HFFc6 (cell line): ENCODE measurements around the gene GPR151. TPM values are rescaled to one million over a fixed set of nuclear protein-coding genes. Genes with fewer than 3 reads are reported as not detected.
A peak's percentile ranks its signal among the peaks of the same experiment; 100 is the strongest.

ENCODE experiments used
- DNase-seq: peaks from one replicate; pipeline ENCODE4 v3.0.0-alpha.2; 2018
- H3K27ac Mint-ChIP-seq: 2 replicates; pipeline ENCODE4 v1.8.0; 2020; ENCODE audit warnings: mild to moderate bottlenecking, mixed read lengths
- H3K27me3 Mint-ChIP-seq: 2 replicates; pipeline ENCODE4 v1.8.0; 2021; ENCODE audit warnings: mild to moderate bottlenecking, moderate library complexity, mixed read lengths; ENCODE audit not compliant: insufficient read depth
- H3K36me3 Mint-ChIP-seq: 2 replicates; pipeline ENCODE4 v1.8.0; 2021; ENCODE audit warnings: low read depth, mixed read lengths
- H3K4me1 Mint-ChIP-seq: 2 replicates; pipeline ENCODE4 v1.8.0; 2020; ENCODE audit warnings: low read depth, mixed read lengths
- H3K4me3 Mint-ChIP-seq: 2 replicates; pipeline ENCODE4 v1.8.0; 2020; ENCODE audit warnings: mild to moderate bottlenecking, moderate library complexity, mixed read lengths
- H3K9me3 Mint-ChIP-seq: 2 replicates; pipeline ENCODE4 v1.8.0; 2020; ENCODE audit warnings: mild to moderate bottlenecking, mixed read lengths
- CTCF ChIP-seq: fragments of 200-600 bp; sonication (generic); IDR thresholded peaks from 2 replicates; pipeline ENCODE4 v1.5.0; 2021; ENCODE audit warnings: antibody characterized with exemption, mild to moderate bottlenecking
- total RNA-seq, 6 experiments: library from RNA; stranded (reverse); fragmentation: NEBNext Ultra II Directional; extraction: Animal tissue kit (Norgen Biotek cat#: 25700); gene quantifications; 2 replicates in 1 of 6; 3 replicates in 5 of 6; pipeline ENCODE4 v1.2.3, GENCODE V29; 2021

Gene GPR151
- total RNA-seq, 6 experiments from 2014 or later, result not detected

- Mint-ChIP-seq H3K4me1 (no peaks in the 10 kb centered on the region), H3K4me3 (no peak overlapping the region), H3K36me3 (no peaks in the 10 kb centered on the region), H3K9me3 (no peaks in the 10 kb centered on the region), H3K27ac (no peak overlapping the region), H3K27me3 (peaks cover 8% of the 10 kb centered on the region)
- no peak for DNase-seq
- TF ChIP-seq CTCF, result no peak
Measured at GRCh38 chr5:146553446-146553845, 37.5 kb upstream of the GPR151 start.

DNA sequence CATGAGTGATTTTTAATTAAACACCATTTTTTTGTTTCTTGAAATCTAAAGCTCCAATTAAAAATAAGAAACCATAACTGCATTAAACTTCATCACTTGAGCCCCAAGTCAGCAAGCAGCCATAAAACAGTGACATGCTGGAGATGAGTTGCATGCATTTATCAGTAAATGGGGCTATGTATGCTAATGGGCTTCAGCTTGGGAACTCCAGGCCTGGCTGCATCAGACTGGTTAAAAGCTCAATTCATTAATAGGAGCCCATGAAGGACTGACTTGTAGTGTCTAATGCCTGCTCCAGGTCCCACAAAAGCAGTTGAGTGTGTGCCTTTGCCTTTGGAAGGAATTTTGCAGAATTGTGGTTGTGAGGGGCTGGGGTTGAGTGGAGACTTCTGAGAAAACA, 33.6 kb upstream of the GPR151 start:
- H3K9me3 Mint-ChIP-seq, result no peaks in the 10 kb centered on the region

GRCh38 chr5:146548781-146549449, 32.9 kb upstream of the GPR151 start:
- Mint-ChIP-seq H3K4me3 (no peak overlapping the region), H3K4me1 (no peaks in the 10 kb centered on the region), H3K27ac (no peak overlapping the region), H3K27me3 (peaks cover 12% of the 10 kb centered on the region), H3K9me3 (no peaks in the 10 kb centered on the region), H3K36me3 (no peaks in the 10 kb centered on the region)
- no peak for DNase-seq
- no peak for TF ChIP-seq CTCF

More for the DNA sequence above, 33.6 kb upstream of the GPR151 start:
- Mint-ChIP-seq H3K4me3 (no peak overlapping the region), H3K4me1 (no peaks in the 10 kb centered on the region), H3K36me3 (no peaks in the 10 kb centered on the region), H3K27me3 (peaks cover 12% of the 10 kb centered on the region), H3K27ac (no peak overlapping the region)
- TF ChIP-seq CTCF, result no peak
- no peak for DNase-seq

GRCh38 chr5:146544232-146544631, 28.2 kb upstream of the GPR151 start:
- TF ChIP-seq CTCF, result no peak
- Mint-ChIP-seq H3K36me3 (no peaks in the 10 kb centered on the region), H3K27me3 (peaks cover 6% of the 10 kb centered on the region), H3K27ac (no peak overlapping the region), H3K4me1 (no peaks in the 10 kb centered on the region), H3K9me3 (no peaks in the 10 kb centered on the region), H3K4me3 (no peak overlapping the region)
- DNase-seq, result no peak

GRCh38 chr5:146541958-146542849, 26.2 kb upstream of the GPR151 start:
- peaks cover 13% of the 10 kb centered on the region for H3K27me3 Mint-ChIP-seq
- H3K4me3 Mint-ChIP-seq, result no peak overlapping the region
- H3K4me1 Mint-ChIP-seq, result no peaks in the 10 kb centered on the region
- TF ChIP-seq CTCF, result peak; percentile 88
- no peak overlapping the region for H3K27ac Mint-ChIP-seq
- no peaks in the 10 kb centered on the region for H3K9me3 Mint-ChIP-seq
- no peaks in the 10 kb centered on the region for H3K36me3 Mint-ChIP-seq
- DNase-seq, result peak; percentile 27
